ENCODE results near the gene ZNF598.
"Not testable (repeated sequence)": the region's sequence is repeated elsewhere in the genome, so short reads cannot be mapped to it uniquely, and the experiment has no call there.

ZNF598 gene

DNA sequence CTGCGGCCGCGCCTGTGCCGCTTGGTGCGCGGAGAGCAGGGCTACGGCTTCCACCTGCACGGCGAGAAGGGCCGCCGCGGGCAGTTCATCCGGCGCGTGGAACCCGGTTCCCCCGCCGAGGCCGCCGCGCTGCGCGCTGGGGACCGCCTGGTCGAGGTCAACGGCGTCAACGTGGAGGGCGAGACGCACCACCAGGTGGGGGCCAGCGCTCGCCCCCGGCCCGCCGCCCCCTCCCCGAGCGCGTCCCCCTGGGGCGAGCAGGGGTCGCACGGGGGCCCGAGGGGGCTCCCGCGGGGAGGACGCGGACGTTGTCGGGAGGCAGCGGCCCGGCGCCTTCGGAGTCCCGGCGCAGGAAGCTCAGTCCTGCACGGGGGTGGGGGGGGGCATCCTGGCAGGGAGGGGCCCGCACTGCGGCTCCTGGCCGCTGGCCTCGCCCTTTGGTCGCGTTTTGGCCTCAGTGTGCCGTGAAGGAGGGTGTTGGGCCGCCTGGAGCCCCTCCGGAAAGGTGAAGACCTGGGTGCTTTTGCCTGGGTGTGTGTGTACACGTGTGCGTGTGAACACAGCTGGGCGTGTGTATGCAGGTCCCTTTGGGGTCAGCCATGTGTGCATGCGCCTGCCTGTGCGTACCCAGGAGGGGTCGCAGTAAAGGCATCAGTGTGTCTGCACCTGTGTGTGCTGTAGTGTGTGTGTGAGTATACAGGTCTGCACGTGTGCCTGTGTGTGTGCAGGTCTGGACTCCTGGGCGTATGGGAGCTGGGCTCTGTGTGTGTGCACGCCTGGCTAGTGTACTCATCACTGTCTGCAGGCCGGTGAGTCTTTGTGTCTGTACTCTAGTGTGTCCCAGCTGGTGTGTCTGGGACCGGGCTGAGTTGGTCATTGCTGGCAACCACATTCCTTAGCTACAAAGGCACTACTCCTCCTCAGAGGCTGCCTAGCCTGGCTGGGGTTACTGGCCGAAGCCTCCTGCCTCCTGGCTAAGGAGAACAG is 17.7 kb upstream of the ZNF598 start:
- no peak for DNase-seq

DNA sequence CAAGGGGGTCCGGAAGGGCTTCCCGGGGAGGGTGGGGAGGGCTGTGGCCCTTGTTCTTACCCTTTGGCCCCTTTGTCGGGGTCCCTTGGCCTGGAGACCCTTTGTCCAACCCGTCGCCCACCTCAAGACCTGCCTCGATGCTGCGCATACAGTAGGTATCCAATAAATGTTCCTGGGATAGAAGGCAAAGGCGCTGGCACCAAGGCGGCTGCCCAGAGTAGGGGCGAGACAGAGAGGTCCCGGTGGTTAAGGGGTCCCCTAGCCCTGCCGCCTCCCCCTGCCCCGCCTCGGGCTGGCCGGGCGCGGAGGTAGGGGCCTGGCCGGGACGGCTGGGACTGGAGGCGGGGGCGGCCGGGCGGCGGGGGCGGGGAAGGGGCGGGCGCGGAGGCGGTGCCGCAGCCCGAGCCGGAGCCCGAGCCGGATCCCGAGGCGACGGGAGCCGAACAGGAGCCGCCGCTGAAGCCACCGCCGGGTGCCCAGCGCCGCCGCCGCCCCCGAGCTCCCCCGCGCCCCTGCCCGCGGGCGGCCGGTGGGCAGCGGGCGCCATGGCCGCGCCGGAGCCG is 16.9 kb upstream of the ZNF598 start, which contains the start of gene NHERF2:
Gene NHERF2, plus strand, starts transcription at position 442 of the 563 bp plus-strand sequence. Its CDS starts 104 bp downstream, at position 546.
- DNase-seq, result no peak

DNA sequence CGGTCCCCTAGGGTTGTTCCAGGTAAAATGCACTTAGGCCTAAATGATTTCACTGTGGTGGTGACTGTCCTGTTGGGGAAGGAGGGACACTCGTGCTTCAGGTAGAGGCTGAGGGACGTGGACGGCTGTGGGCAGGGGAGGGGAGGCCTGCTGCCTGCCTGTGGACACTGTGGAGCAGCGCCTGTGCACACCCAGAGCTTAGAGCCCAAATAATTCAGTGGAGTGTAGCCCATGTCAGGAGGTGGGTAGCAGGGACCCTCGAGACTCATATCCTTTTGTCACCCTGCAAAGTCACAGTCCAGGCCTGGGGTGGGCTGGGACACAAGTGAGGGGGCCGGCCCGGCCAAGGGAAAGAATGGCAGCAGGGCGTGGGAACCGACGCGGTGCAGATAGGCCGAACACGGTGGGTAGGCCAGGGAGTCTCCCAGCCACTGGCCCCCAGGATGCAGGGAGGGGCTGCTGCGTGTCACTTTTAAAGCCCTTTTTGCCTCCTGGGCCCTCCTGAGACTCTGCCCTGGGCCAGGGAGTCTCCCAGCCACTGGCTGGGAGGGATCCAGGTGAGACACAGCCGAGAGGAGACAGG is 16.3 kb upstream of the ZNF598 start:
- no peak for DNase-seq

DNA sequence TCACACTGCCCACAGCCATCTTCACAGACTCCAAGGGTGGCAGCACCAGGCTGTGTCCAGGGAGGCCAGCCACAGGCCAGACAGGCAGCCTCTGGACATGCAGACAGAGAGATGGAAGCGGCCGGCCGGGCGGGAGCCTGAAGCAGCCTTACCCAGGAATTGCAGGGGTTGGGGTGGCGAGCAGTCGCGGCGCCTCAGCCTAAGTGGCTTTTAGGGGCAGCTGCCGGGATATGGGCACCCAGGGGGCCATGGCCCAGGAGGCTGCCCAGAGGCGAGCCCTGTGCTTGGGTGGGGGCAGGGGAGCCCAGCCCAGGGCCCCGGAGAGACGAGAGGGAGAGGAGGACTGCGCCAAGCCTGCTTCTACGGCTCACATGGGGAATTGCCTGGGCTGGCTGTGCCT is 15.6 kb upstream of the ZNF598 start:
- DNase-seq, result no peak

DNA sequence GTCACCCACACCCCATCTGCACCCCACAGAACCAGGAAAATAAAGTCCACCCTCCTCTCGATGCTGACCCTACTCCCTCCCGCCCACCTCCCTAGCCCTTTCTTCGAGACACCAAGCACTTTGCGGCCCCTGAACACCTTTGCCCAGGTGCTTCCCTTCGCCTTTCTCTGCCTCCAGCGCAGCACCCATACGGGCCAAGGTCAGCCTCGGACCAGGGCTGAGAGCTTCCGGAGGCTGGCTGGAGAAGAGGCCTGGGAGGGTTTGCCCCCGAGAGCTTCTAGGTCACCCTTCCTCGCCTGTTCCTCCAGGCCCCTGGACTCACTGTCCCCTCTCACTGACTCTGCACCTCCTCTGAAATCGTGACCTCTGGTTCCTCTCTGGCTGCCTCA is 14.4 kb upstream of the ZNF598 start:
- no peak for DNase-seq

DNA sequence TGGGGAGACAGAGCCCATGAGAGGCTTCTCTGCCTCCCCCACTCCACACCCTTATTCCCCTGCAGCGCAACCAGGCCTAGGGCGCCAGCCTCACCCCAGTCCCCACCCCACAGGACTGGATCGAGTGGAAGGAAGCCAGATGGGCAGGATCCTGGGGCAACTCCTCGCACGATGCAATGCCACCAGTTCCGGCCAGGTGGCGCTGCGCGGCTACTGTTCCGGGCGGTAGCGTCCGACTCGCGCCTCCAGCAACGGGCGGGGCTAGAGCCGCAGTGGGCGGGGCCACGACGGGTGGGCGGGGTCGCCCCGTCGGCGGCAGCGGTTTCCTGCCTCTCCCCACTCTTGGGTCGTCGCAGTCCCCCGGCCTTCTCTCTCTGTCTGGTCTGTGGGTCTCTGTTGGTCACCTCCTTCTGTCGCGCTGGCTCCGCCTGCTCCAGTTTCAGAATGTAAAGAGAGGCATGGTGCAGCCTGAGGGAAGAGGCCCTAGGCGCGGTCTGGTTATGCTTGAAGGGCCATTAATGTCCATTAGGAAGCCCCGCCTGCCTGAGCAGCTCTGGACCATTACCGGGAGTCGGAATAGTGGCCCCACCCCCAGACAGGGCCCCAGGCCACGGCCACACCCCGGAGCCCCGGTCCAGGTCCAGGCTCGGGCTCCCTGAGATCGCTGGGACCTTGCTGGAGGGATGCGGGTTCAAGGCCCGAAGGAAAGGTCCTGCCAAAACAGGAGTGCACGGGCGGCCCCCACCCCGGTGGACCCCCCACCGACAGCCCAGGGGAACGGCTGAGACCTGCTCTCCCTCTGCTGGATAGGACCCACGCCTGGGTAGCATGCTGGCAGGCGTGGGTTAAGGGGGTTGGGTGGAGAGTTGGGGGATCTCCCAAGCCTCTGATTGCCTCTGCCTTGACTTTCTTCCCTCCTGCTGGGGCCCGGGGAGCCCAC is 13.7 kb upstream of the ZNF598 start:
- DNase-seq, result peak; percentile 92

DNA sequence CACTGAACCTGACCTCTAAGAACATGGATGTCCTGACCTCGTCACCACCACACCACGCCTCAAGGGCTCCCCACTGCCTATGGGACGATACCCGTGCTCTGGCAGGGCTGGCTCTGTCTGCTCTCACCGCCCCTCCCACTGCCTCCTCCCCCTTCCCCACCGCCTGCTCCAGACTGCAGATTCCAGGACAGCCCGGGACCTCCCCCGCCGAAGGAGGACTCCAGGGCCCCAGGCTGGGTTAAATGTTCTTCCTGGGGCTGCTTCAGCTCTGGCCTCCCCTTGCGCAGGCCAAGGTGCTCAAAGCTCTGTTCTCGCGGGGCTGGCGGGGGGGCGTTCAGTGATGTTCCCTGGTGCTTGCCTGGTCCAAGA is 13.1 kb upstream of the ZNF598 start:
- no peak for DNase-seq

DNA sequence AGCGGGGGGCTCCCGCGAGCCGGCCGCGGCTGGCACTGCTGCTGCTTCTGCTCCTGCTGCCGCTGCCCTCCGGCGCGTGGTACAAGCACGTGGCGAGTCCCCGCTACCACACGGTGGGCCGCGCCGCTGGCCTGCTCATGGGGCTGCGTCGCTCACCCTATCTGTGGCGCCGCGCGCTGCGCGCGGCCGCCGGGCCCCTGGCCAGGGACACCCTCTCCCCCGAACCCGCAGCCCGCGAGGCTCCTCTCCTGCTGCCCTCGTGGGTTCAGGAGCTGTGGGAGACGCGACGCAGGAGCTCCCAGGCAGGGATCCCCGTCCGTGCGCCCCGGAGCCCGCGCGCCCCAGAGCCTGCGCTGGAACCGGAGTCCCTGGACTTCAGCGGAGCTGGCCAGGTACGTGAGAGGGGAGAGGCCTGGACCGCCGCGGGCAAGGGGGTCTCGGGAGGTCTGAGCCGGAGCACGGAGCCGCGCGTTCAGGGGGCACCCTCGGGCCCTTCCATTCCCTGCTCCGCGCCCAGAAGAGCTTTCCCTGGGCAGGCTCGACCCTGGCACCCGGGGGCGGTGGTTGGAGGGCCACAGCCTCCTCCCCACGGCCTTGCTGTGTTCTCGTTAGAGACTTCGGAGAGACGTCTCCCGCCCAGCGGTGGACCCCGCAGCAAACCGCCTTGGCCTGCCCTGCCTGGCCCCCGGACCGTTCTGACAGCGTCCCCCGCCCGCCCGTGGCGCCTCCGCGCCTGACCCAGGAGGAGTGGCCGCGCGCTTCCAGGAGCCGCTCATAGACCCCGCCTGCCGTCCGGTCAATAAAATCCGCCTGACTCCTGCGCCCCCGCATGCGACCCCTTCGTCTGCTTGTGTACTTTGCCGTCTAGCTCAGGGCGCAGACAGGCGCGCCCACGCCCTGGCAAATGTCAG is 10.6 kb upstream of the ZNF598 start:
- no peak for DNase-seq

DNA sequence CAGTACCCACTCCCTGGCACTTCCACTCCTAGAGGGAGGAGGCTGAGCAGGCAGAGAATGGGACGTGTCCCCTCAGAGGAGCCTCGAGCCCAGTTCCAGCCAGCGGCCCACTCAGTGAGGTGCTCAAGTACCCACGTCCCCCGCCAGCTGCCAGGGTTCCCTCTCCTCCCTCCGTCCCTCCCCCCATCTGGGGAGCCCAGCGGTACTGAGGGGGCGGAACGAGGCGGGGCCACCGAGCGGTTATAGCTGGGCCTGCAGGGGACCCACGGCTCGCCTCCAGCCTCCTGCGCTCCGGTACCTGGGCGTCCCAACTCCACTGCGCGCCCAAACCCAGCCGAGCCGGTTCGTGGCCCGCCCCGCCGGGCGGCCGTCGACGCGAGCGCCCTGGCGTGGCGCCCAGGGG is 9.9 kb upstream of the ZNF598 start, which contains the start of gene NPW:
Gene NPW, plus strand, starts transcription at position 268 of the 403 bp plus-strand sequence.
- DNase-seq, result no peak

DNA sequence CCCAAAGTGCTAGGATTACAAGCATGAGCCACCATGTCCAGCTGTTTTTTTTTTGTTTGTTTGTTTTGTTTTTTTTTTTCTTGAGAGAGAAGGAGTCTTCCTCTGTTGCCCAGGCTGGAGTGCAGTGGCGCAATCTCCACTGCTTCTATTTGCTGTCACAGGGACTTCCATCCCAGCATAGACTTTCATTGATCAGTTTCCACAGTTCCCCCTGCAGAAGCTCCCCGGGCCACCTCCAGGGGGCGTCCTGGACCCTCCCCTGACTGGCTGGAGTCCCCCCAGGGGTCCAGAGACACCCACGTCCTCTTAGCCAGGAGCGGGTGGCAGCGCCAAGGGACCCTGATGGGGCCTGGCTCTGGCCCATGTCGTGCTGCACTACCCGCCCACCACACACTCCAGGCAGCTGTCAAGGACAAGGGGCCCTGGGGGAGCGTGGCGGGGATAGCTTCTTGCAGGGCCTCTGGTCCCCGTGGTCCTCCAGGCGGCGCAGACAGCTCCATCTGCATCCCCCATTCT is 6.8 kb upstream of the ZNF598 start:
- no peak for DNase-seq

DNA sequence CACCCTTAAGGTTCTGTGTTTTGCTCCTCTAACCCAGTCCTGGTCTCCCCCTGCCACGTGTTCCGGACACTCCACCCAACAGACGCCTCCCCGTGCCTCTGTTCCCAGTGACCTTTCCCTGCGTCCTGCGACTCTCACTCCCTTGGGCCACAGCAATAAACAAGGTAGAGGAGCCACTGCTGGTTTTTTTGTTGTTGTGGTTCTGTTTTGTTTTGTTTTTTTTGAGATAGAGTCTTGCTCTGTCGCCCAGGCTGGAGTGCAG is 6.3 kb upstream of the ZNF598 start:
- no peak for DNase-seq

DNA sequence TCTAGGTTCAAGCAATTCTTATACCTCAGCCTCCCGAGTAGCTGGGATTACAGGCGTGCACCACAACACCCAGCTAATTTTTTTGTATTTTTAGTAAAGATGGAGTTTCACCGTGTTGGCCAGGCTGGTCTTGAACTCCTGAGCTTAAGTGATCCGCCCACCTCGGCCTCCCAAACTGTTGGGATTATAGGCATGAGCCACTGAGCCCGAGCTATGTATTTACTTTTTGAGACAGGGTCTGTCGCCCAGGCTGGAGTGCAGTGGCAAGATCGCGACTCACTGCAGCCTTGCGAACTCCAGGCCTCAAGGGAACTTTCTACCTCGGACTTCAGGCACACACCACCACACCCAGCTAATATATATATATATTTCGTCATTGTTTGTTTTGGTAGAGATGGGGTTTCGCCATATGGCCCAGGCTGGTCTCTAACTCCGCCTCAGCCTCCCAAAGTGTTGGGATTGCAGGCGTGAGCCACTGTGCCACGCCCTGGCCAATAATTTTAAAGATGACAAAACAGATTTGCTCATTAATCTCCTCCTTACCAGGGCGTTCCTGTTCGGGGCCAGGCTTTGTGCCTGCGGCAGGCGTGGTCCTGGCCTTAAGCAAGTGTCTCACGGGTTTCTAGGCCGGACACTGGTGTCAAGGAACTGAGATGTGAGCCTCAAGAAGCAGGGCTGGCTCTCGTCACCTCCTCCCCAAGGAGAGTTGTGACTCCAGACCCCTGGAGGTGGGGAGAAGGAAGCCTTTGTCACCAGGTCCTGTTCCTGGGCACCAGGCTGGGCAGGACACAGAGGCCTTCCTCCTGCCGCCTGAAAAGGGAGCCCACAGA is 5.7 kb upstream of the ZNF598 start:
- DNase-seq, result no peak

DNA sequence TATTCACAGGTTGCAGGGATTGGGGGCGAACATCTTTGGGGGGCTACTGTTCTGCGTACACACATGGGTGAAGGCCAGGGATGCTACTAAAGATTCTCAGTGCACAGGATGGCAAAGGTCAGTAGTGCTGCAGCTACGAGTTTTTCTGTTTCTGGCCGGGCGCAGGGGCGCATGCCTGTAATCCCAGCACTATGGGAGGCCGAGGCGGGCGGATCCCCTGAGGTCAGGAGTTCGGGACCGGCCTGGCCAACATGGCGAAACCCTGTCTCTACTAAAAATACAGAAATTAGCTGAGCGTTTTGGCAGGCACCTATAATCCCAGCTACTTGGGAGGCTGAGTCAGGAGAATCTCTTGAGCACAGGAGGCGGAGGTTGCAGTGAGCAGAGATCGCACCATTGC is 3.9 kb upstream of the ZNF598 start:
- DNase-seq, result no peak

DNA sequence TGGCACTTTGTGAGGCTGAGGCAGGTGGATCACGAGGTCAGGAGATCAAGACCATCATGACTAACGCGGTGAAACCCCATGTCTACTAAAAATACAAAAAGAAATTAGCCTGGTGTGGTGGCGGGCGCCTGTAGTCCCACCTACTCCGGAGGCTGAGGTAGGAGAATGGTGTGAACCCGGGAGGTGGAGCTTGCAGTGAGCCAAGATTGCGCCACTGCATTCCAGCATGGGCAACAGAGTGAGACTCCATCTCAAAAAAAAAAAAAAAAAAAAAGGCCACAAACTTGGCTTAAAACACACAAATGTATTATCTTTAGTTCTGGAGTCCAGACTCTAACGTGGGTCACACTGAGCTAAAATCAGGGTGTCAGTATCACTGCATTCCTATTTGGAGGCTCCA is 2.1 kb upstream of the ZNF598 start:
- not testable (repeated sequence) for DNase-seq

DNA sequence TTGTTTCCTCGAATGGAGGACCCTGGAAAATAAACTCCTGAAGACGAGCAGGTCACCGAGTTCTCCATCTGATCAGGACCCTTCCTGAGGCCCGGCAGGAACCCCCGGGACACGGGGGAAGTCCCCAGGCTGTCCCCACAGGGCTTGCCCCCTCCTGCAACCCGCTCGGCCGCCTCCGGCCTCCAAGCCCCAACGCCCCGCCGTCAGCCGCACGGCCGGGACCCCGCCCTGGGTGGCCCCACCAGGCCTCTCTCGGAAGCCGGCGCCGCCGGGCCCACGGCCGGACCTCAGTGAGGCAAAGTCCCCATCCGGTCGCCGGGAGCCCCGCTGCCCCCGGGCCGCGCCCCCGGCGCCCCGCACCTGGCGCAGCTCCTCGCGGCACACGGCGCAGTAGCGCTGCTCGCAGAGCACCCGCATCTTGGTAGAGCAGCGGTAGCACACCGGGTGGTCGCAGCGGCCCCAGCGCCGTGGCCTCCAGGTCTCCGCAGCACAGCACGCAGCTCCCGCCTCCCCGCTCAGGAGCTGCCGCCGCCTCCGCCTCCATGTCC is 383 bp downstream of the ZNF598 start:
- no peak for DNase-seq

DNA sequence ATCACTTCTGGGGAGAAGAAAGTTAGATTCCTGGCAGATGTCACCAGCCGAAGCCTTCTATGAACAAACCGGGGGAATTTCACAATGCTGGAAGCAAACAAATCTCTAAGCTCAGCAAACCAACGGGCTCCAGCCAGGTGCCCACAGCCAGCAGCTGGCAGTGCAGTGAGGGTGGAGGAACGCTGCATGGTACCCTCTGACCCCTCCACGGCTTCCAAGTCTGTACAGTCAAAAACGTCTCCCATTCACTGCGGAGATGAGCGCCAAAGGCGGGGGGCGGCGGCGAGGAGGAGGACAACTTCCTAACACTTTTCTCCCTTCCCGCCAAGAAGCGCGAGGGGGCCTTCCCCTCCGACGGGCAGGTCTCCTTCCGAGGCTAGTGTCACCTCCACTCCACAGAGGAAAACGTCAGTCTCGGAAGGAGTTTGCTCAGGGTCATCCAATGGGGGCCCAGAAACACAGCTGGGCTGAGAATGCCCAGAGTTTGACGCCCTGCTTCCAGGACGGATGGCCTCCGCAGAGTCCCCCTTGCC is 924 bp downstream of the ZNF598 start:
- no peak for DNase-seq

DNA sequence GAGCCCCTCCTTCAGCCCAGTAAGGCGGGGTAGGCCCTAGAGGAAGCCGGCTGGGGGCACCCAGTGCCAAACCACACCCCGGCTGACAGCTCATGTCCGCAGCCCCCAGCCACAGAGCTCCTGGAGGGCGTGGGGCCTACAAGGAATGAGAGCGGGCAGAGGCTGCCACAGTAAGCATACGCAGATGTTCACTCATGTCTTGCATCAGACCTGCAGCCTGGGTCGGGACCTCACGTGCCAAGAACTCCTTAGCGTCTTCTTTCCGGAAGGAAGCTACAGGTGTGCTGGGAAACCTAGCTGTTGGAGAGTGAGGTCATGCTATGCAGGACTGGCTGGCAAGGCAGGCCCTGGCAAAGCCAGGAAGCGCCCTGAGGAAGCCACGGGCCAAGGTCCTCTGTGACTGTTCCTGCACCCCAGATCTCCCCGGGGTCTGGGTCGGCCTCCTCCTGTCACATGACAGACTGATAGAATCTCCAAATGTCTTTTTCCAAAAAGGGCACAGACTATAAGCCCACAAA is 1.6 kb downstream of the ZNF598 start:
- no peak for DNase-seq

DNA sequence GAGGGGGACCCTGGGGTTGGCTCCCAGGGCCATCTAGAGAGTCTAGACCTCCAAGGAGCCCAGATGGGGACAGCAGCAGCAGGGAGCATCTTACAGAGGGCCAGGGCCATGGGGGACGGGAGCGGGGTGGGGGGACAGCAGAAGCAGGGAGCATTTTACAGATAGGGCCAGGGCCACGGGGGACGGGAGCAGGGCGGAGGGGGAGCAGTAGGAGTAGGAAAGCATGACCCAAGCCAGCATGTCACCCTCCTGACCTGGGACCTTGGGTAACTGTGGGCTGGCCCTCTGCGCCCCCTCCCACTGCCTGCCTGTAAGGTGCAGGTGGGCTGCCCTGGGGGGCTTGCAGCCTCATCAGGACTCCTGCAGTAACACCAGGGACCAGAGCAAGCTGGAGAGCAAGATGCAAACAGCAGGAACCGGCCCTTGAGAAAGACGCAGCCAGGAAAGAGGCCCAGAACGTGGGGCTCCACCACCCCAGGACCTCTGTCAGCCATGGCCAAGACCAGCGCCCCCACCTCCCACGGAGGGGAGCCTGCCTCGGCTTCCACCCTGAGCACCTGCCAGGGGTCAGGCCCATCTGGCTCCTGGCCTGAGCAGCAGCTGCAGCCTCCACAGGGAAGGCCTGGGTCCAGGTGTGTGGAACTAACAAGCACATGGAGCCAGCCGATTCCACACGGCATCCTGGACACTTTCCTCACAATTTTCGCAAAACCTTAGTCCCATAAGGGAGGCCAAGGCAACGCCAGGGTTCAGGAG is 2.4 kb downstream of the ZNF598 start:
- no peak for DNase-seq

DNA sequence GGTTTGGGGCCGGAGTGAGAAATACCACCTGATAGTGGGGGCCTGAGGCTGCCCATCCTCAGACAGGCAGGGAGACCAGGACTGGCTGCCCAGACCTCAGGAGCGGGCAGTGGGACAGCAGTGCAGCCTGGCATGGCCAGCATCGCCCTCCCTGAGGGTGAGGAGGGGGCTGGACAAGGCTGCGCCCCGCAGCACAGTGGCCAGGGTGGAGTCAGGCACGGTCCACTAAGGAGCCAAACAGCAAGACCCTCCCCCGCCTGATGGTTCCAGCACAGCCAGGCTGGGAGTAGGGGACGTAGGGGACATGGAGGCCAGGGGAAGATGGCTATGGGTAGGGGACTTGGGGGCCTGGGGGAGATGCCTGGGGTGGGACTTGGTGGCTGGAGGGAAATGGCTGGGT is 3.3 kb downstream of the ZNF598 start:
- no peak for DNase-seq

Data from midbrain (tissue), 1 donor.